GM18505 (cell line): ENCODE results near the gene FADD.

Experiments
- ATAC-seq: cut with Tn5 transposase; IDR thresholded peaks from one replicate; pipeline ENCODE4 v1.9.1; 2021; ENCODE audit not compliant: unreplicated experiment
- POLR2A ChIP-seq: IDR thresholded peaks from 4 replicates; pipeline ENCODE4 v1.6.1; 2011; ENCODE audit warnings: borderline replicate concordance; ENCODE audit not compliant: insufficient read depth, insufficient read length; ENCODE audit errors: extremely low read depth

FADD gene, protein sequence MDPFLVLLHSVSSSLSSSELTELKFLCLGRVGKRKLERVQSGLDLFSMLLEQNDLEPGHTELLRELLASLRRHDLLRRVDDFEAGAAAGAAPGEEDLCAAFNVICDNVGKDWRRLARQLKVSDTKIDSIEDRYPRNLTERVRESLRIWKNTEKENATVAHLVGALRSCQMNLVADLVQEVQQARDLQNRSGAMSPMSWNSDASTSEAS

DNA sequence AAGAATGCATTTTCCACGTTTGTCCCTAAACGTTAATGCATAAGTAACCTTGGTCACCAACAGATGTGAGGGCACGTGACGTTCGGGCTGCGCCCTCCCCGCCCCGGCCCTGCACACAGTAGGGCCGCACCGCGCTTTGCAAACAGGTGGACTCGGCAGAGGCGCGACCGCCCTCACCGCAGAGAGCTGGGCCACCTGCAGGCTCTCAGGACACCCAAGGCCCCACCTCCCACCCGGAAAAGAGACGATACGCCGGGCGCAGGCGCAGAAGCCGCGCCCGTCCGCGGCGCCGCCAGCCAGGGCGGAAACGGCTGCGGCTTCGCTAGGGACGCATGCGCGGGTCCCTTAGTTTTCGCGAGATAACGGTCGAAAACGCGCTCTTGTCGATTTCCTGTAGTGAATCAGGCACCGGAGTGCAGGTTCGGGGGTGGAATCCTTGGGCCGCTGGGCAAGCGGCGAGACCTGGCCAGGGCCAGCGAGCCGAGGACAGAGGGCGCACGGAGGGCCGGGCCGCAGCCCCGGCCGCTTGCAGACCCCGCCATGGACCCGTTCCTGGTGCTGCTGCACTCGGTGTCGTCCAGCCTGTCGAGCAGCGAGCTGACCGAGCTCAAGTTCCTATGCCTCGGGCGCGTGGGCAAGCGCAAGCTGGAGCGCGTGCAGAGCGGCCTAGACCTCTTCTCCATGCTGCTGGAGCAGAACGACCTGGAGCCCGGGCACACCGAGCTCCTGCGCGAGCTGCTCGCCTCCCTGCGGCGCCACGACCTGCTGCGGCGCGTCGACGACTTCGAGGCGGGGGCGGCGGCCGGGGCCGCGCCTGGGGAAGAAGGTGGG, at the start of gene FADD:
TSS of gene FADD (plus strand) at position 377 of the 831 bp plus-strand sequence. CDS start at position 541, 164 bp downstream.
- TF ChIP-seq POLR2A = peak; percentile 92
- peak; percentile 73 for ATAC-seq

DNA sequence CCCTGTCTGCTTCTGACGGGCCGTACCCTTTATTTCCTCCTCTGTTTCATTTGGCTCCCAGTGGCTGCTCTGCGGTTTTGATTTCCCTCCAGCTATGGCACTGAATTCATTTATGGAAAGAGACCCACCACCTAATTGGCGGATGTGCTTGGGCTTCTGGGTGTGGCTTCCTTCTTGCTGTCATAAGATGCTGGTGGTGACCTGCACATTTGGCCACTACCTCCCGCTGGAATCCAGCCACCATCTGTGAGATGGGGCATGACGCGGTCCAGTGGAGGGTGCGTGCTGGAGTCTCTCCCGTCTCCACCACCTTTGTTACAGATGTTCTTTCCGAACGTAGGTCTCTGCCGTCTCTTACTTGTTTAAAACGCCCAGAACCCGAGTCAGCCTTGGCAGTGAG, 47.7 kb upstream of the FADD start:
- TF ChIP-seq POLR2A = no peak
- no peak for ATAC-seq

DNA sequence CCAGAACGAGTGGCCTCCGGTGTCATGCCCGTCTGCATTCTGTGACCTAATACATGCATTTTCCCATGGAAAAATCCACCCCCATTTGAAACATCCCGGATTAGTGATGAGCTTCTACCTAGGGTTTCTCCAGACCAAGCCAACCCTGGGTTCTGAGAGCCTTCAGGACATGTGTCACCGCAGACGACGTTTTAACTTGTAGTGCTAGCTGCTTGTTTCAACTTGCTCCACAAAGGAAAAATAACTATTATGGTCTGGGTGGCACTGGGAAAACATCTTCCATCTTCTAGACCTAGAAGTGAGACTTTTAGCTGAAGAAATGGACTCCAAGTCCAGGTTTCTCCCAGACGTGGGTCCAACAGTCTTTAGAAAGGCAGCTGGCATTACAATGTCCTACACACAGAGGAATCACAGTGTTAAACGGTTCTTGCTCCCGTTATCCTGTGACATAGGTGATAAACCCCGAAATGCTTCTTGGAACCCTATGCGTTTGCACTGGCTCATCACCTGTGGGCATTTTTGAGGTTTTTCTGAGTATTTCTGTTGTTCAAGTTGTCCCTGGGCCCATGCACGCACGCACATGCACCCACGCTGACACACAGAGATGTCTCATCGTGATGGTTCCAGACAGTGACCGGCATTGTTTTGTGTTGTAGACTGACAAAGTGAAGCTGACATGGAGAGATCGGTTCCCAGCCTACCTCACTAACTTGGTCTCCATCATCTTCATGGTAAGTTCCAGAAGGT, 46.6 kb upstream of the FADD start:
- ATAC-seq = no peak
- no peak for TF ChIP-seq POLR2A

DNA sequence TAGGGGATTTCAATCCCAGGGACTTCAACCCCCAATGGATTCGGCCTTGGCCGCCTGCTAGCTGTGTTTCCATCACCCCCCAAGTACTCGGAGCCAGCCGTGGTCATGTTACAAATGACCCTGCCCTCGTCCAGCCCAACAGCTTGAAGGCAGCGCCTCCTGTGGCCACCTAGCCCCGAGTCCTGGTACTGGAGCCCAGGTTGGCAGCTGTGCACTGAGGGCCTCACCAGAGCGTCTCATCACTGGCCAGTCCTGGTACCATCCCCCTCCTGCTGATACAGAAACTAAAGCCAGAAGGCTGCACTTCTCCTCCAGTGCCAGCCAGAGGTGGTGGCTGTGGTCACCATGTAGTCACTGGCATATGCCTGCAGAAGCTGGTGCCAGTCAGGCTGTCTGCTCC, 44.9 kb upstream of the FADD start:
- ATAC-seq = no peak
- no peak for TF ChIP-seq POLR2A

DNA sequence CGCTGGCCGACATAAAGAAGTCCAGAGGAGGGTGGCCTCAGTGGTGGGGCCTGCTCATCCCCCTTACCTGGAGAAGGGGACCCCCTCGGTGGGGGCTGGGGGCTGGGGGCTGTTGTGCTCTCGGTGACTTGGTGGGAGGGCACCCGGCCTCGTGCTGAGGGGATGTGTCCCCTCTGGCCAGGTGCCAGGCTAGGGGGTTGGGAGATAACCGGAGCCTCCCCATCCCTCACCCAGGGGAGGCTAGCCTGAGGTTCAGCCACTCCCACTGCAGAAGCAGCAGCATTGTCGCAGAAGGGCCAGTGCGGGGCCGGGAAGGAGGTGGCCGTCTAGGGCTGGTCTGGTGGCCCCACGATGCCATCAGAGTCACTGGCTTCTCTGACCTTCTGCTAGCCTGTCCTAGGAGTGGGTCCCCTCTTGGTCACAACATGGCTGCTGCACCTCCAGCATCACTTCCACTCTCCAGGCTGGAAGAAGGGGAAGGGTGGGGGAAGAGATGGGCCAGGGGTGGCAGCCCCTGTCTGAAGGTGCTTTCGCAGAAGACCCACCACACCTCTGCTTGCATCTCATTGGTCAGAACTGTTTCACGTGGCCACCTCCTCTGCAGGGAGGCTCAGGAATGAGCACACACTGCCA, 44.2 kb upstream of the FADD start:
- no peak for ATAC-seq
- no peak for TF ChIP-seq POLR2A

DNA sequence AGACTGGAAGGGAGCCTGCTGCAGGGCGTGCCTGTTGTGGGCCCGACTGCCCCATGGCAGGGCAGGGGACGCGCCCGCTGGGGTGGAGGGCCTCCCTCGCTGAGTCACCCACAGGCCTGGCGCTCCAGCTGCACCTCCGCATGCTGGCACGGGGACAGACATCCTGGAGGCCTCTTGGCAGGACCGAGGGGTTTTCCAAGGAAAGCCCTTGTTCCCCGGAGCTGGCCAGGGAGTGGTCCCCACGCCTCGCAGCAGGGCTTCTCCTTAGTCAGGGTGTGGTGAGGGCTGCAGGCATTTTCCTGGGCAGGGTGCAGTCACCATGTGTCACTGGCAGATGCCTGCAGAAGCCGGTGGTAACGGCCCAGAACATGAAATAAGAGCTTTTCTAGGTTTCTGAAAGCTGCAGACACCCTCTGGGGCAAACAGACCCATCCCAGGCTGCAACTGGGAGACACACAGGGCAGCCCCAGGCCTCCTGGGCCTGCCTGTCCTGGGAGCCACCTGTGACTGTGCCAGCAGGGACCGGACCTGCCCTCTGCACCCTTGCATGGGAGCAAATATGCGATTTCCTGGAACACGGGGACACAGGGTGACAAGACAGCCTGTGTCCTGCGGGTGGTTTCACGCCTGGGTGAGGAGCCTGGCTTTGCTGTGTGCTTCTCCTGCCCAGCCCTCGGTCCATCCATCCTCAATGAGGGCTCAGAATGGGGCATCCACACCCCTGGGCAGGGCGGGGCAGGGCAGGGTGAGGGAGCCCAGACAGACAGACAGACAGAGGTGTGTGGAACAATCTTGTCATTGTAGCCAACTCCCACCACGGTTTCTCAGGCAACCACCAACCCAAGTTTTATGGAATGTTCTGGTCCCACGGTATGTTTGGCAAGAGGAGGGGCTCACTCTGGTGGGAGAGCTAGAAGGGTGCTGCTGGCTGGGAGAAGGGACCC, 43.2 kb upstream of the FADD start:
- TF ChIP-seq POLR2A = no peak
- ATAC-seq = no peak

DNA sequence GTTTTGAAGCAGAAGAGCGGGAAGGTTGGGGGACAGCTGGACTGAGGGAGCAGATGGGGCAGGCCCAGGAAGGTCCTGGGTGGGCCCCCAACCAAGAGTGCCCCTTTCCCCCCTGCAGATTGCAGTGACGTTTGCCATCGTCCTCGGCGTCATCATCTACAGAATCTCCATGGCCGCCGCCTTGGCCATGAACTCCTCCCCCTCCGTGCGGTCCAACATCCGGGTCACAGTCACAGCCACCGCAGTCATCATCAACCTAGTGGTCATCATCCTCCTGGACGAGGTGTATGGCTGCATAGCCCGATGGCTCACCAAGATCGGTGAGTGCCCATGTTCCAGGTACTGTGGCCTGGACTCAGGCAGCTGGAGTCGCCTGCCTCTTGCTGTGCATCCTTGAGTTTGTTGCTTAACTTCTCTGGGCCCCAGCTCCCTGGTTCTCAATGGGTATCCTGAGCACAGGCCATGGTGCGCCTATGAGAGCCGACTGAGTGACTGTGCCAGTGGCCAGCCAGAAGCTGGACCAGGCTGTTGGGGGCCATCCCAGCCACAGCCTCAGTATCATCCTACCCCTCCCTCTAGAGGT, 42.0 kb upstream of the FADD start:
- no peak for ATAC-seq
- TF ChIP-seq POLR2A = no peak

DNA sequence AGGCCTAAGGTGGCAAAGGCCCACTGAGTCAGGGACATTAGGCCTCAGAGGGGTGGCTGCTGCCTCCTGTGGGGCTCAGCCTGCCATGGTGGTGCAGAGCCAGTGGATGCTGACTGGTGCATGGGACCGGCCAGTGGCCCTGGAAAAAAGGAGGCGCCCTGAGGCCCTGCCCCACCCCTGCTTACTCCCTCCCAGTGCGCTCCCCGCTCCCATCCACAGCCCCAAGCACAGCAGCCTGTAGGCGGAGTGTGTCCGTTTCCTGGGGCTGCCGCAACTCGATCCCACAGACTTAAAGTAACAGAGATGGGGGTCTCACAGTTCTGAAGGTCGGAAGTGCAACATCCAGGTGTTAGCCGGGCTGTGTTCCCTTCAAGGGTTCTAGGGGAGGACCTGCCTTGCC, 38.4 kb upstream of the FADD start:
- ATAC-seq = no peak
- no peak for TF ChIP-seq POLR2A

DNA sequence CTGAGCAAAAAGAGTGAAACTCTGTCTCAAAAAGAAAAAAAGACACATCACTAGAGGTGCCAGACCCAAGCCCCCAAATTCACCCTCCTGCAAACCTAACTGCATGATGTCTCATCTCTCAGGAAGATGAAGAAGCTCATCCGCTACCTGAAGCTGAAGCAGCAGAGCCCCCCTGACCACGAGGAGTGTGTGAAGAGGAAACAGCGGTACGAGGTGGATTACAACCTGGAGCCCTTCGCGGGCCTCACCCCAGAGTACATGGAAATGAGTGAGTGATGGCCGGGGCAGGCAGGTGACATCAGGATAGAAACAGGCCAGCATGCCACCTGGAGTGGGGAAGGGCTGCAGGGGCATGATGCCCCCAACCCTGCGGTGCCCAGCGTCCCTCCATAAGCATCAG, 36.0 kb upstream of the FADD start:
- TF ChIP-seq POLR2A = no peak
- no peak for ATAC-seq

DNA sequence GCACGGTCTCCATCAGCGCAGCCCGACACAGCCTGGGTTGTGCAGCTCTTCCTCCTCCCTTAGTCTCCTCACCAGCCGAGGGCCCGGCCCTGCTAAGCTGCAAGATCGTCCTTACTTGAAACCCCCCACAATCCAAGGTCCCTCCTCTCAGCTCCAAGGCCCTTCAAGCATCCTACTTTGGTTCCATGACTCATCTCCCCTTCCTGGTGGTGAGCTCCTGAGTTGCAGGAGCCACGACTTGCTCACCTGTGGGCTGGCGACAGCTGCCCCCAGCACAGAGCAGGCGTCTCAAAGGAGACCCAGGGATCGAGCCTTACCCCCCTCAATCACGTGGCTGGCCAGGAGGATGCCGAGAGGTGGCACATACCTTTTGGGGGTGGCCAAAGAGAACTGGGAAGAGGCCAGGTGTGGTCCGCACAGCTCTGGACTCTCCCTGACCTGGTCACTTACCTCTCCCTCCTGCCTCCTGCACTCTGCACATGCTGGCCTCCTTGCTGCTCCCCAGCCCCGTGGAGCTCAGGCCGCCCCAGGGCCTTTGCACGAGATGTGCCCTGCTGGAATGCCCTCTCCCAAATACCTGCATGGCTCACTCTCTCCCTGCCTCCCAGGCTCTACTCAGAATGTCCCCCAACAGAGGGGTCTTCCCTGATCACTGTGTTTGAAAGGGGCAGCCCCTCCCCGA, 35.2 kb upstream of the FADD start:
- TF ChIP-seq POLR2A = no peak
- ATAC-seq = no peak

DNA sequence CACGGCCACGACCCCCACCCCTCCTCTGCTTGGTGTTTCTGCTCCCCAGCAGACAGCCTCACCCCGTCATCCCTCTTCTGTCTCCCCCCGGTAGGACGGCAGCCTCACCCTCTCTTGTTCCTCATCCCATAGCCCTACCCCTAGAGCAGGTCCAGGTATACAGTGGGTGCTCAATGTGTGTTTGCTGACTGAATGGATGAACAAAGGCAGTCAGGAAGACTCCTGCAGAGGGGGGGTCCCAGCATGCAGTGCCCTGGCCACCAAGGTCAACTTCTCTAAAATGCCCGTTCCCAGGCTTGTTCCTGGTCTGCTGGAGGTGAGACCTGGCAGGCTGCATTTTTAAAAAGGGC, 34.7 kb upstream of the FADD start:
- no peak for TF ChIP-seq POLR2A
- no peak for ATAC-seq
